Calu3 (cell line): ENCODE results near the gene SCYGR2. TPM values are rescaled to one million over a fixed set of nuclear protein-coding genes. Genes with fewer than 3 reads are reported as not detected.

Experiments
- BruUV-seq: library from RNA; stranded (reverse); fragments of 400-500 nt; replicated peaks from 2 replicates; lab custom pipeline; 2021; lab: Mats Ljungman, UMichigan
- CTCF ChIA-PET: fragments of 300-600 bp; sonication (Branson Sonifier 250); formaldehyde crosslinking; loops from one replicate; lab custom pipeline; 2022; ENCODE audit warnings: antibody characterized with exemption; lab: Charles Lee
- DNase-seq: peaks from one replicate; pipeline ENCODE4 v3.0.0; 2022
- H3K27ac Mint-ChIP-seq: one replicate; pipeline ENCODE4 v1.8.0; 2022; ENCODE audit warnings: mixed read lengths; ENCODE audit not compliant: unreplicated experiment
- H3K27me3 Mint-ChIP-seq: one replicate; pipeline ENCODE4 v1.8.0; 2022; ENCODE audit warnings: mixed read lengths; ENCODE audit not compliant: unreplicated experiment
- H3K36me3 Mint-ChIP-seq: one replicate; pipeline ENCODE4 v1.8.0; 2022; ENCODE audit warnings: mild to moderate bottlenecking, moderate library complexity, mixed read lengths; ENCODE audit not compliant: insufficient read depth, unreplicated experiment
- H3K4me1 Mint-ChIP-seq: one replicate; pipeline ENCODE4 v1.8.0; 2022; ENCODE audit warnings: mild to moderate bottlenecking, low read depth, mixed read lengths; ENCODE audit not compliant: unreplicated experiment
- H3K4me3 Mint-ChIP-seq: one replicate; pipeline ENCODE4 v1.8.0; 2022; ENCODE audit warnings: mild to moderate bottlenecking, low read depth, moderate library complexity, mixed read lengths; ENCODE audit not compliant: unreplicated experiment
- H3K9me3 Mint-ChIP-seq: one replicate; pipeline ENCODE4 v1.8.0; 2022; ENCODE audit warnings: low read depth, mixed read lengths; ENCODE audit not compliant: unreplicated experiment
- CTCF ChIP-seq: fragments of 200-600 bp; IDR thresholded peaks from one replicate; pipeline ENCODE4 v1.8.0; 2022; ENCODE audit warnings: antibody characterized with exemption; ENCODE audit not compliant: unreplicated experiment
- intact Hi-C: fragments of 100-400 bp; cut with micrococcal nuclease; formaldehyde crosslinking; loops from one replicate; pipeline ENCODE4 v1.10.0; 2022; ENCODE audit not compliant: unreplicated experiment
- total RNA-seq: library from RNA; stranded (reverse); gene quantifications from 2 replicates; pipeline ENCODE4 v1.2.3, GENCODE V29; 2022

SCYGR2 gene
- total RNA-seq, 1 experiment from 2014 or later = not detected

GRCh38 chr2:227614246-227614645 is 15.6 kb downstream of the SCYGR2 start:
- H3K4me3 Mint-ChIP-seq = no peak overlapping the region
- intact Hi-C loops = no loop called here
- peaks cover 9% of the 10 kb centered on the region for H3K27me3 Mint-ChIP-seq
- no peak overlapping the region for H3K27ac Mint-ChIP-seq
- no peaks in the 10 kb centered on the region for H3K36me3 Mint-ChIP-seq
- no peak for DNase-seq
- CTCF ChIA-PET = no interaction called here
- H3K9me3 Mint-ChIP-seq = no peaks in the 10 kb centered on the region
- H3K4me1 Mint-ChIP-seq = peaks cover 14% of the 10 kb centered on the region
- no peak for TF ChIP-seq CTCF
- no TSS peak for BruUV-seq

GRCh38 chr2:227614740-227615139 is 16.0 kb downstream of the SCYGR2 start, which contains the start of gene SCYGR3:
Gene SCYGR3, minus strand, starts transcription at chr2:227614840. Its CDS starts 0 bp downstream, at chr2:227614840.
- Mint-ChIP-seq H3K4me1 (peaks cover 14% of the 10 kb centered on the region), H3K27ac (no peak within 1 kb of the TSS), H3K36me3 (no peaks in the 10 kb centered on the region), H3K27me3 (peaks cover 9% of the 10 kb centered on the region), H3K9me3 (no peaks in the 10 kb centered on the region), H3K4me3 (no peak within 1 kb of the TSS)
- CTCF ChIA-PET = no interaction called here
- no peak for TF ChIP-seq CTCF
- intact Hi-C loops = no loop called here
- DNase-seq = no peak
- BruUV-seq = no TSS peak

- Mint-ChIP-seq H3K4me1 (peaks cover 14% of the 10 kb centered on the region), H3K27ac (no peak overlapping the region), H3K4me3 (no peak overlapping the region), H3K36me3 (no peaks in the 10 kb centered on the region), H3K27me3 (peaks cover 9% of the 10 kb centered on the region), H3K9me3 (no peaks in the 10 kb centered on the region)
- no peak for DNase-seq
- no peak for TF ChIP-seq CTCF
- no TSS peak for BruUV-seq
- CTCF ChIA-PET = no interaction called here
- intact Hi-C loops = no loop called here
Observed at GRCh38 chr2:227615181-227615580, 16.5 kb downstream of the SCYGR2 start.

GRCh38 chr2:227615906-227616305 is 17.2 kb downstream of the SCYGR2 start:
- no peak overlapping the region for H3K27ac Mint-ChIP-seq
- H3K4me1 Mint-ChIP-seq = peaks cover 14% of the 10 kb centered on the region
- CTCF ChIA-PET = no interaction called here
- intact Hi-C loops = no loop called here
- no TSS peak for BruUV-seq
- H3K9me3 Mint-ChIP-seq = no peaks in the 10 kb centered on the region
- H3K36me3 Mint-ChIP-seq = no peaks in the 10 kb centered on the region
- no peak for DNase-seq
- no peak overlapping the region for H3K4me3 Mint-ChIP-seq
- H3K27me3 Mint-ChIP-seq = peaks cover 9% of the 10 kb centered on the region
- TF ChIP-seq CTCF = no peak
